Measurements from ENCODE around the gene UGT8. TPM values are rescaled to one million over a fixed set of nuclear protein-coding genes. Genes with fewer than 3 reads are reported as not detected.

Gene UGT8
- total RNA-seq, 1 experiment from 2014 or later, result 23.1 TPM

- Mint-ChIP-seq H3K4me3 (ENCODE audit: low read depth, unreplicated experiment) (no peak overlapping the region), H3K27ac (ENCODE audit: unreplicated experiment) (no peak overlapping the region), H3K4me1 (ENCODE audit: low read depth, unreplicated experiment) (no peaks in the 10 kb centered on the region), H3K36me3 (ENCODE audit: insufficient read depth, unreplicated experiment) (no peaks in the 10 kb centered on the region), H3K27me3 (ENCODE audit: unreplicated experiment) (no peaks in the 10 kb centered on the region), H3K9me3 (ENCODE audit: low read depth, unreplicated experiment) (no peaks in the 10 kb centered on the region)
- no TSS peak for BruUV-seq (replicated peaks)
- DNase-seq, result no peak
- CTCF ChIA-PET, result no interaction called here
- no peak for TF ChIP-seq CTCF (IDR thresholded peaks at IDR 0.05; ENCODE audit: unreplicated experiment)
- intact Hi-C loops (cut with micrococcal nuclease; ENCODE audit: unreplicated experiment), result no loop called here
These were observed 99.6 kb downstream of the UGT8 start for GRCh38 chr4:114698231-114698630.

DNA sequence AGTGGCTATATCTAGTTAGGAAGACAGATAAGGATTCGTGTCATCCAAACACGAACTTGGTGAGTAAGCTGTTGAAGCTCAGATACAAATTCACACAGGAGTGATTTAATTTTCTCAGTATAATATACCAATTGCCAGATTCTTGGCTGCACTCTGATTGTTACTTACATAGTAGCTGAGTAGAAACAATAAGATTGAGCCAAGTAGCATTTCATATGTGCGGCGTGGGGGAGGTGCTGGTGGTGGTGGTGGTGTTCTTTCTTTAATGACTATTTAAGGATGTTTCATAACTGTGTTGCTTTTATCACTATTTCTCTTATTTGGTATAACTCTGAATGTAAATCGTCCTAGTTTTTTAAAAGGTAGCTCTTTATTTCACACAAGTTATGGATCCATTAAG is 102.9 kb downstream of the UGT8 start:
- no peaks in the 10 kb centered on the region for H3K9me3 Mint-ChIP-seq (ENCODE audit: low read depth, unreplicated experiment)
- CTCF ChIA-PET, result no interaction called here
- no peaks in the 10 kb centered on the region for H3K4me1 Mint-ChIP-seq (ENCODE audit: low read depth, unreplicated experiment)
- H3K4me3 Mint-ChIP-seq (ENCODE audit: low read depth, unreplicated experiment), result no peak overlapping the region
- no peak overlapping the region for H3K27ac Mint-ChIP-seq (ENCODE audit: unreplicated experiment)
- BruUV-seq (replicated peaks), result no TSS peak
- intact Hi-C loops (cut with micrococcal nuclease; ENCODE audit: unreplicated experiment), result no loop called here
- DNase-seq, result no peak
- no peaks in the 10 kb centered on the region for H3K27me3 Mint-ChIP-seq (ENCODE audit: unreplicated experiment)
- no peak for TF ChIP-seq CTCF (IDR thresholded peaks at IDR 0.05; ENCODE audit: unreplicated experiment)
- H3K36me3 Mint-ChIP-seq (ENCODE audit: insufficient read depth, unreplicated experiment), result no peaks in the 10 kb centered on the region

DNA sequence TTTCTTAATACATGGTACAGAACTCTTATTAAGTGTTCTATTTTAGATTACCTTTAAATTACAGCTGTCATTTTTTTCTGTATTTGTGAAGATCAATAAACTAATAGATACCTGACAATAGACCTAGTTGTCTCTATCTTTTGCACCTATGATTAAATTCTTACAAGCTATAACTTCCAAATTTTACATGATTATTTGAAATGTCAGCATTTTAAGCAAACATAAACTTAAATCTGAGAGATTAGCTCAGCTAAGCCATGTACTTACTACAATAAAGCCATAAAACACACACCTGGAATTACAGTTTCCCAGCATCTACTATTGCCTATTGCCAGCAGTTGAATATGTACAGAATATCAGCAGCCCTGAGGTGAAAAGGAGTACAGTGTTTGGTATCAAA is 118.8 kb downstream of the UGT8 start:
- H3K27me3 Mint-ChIP-seq (ENCODE audit: unreplicated experiment), result no peaks in the 10 kb centered on the region
- intact Hi-C loops (cut with micrococcal nuclease; ENCODE audit: unreplicated experiment), result no loop called here
- BruUV-seq (replicated peaks), result no TSS peak
- TF ChIP-seq CTCF (IDR thresholded peaks at IDR 0.05; ENCODE audit: unreplicated experiment), result no peak
- no peak overlapping the region for H3K4me3 Mint-ChIP-seq (ENCODE audit: low read depth, unreplicated experiment)
- no peak for DNase-seq
- no peaks in the 10 kb centered on the region for H3K9me3 Mint-ChIP-seq (ENCODE audit: low read depth, unreplicated experiment)
- H3K4me1 Mint-ChIP-seq (ENCODE audit: low read depth, unreplicated experiment), result no peaks in the 10 kb centered on the region
- CTCF ChIA-PET, result no interaction called here
- no peak overlapping the region for H3K27ac Mint-ChIP-seq (ENCODE audit: unreplicated experiment)
- H3K36me3 Mint-ChIP-seq (ENCODE audit: insufficient read depth, unreplicated experiment), result no peaks in the 10 kb centered on the region

GRCh38 chr4:114725066-114725465 is 126.5 kb downstream of the UGT8 start:
- no peak overlapping the region for H3K27ac Mint-ChIP-seq (ENCODE audit: unreplicated experiment)
- CTCF ChIA-PET, result no interaction called here
- no peaks in the 10 kb centered on the region for H3K9me3 Mint-ChIP-seq (ENCODE audit: low read depth, unreplicated experiment)
- no peaks in the 10 kb centered on the region for H3K27me3 Mint-ChIP-seq (ENCODE audit: unreplicated experiment)
- no peaks in the 10 kb centered on the region for H3K36me3 Mint-ChIP-seq (ENCODE audit: insufficient read depth, unreplicated experiment)
- intact Hi-C loops (cut with micrococcal nuclease; ENCODE audit: unreplicated experiment), result no loop called here
- no peak for TF ChIP-seq CTCF (IDR thresholded peaks at IDR 0.05; ENCODE audit: unreplicated experiment)
- no peak for DNase-seq
- BruUV-seq (replicated peaks), result no TSS peak
- no peak overlapping the region for H3K4me3 Mint-ChIP-seq (ENCODE audit: low read depth, unreplicated experiment)
- H3K4me1 Mint-ChIP-seq (ENCODE audit: low read depth, unreplicated experiment), result no peaks in the 10 kb centered on the region

GRCh38 chr4:114727461-114727860 is 128.9 kb downstream of the UGT8 start:
- no peak for TF ChIP-seq CTCF (IDR thresholded peaks at IDR 0.05; ENCODE audit: unreplicated experiment)
- no TSS peak for BruUV-seq (replicated peaks)
- Mint-ChIP-seq H3K36me3 (ENCODE audit: insufficient read depth, unreplicated experiment) (no peaks in the 10 kb centered on the region), H3K4me1 (ENCODE audit: low read depth, unreplicated experiment) (no peaks in the 10 kb centered on the region), H3K9me3 (ENCODE audit: low read depth, unreplicated experiment) (no peaks in the 10 kb centered on the region), H3K4me3 (ENCODE audit: low read depth, unreplicated experiment) (no peak overlapping the region), H3K27ac (ENCODE audit: unreplicated experiment) (no peak overlapping the region), H3K27me3 (ENCODE audit: unreplicated experiment) (no peaks in the 10 kb centered on the region)
- intact Hi-C loops (cut with micrococcal nuclease; ENCODE audit: unreplicated experiment), result no loop called here
- no peak for DNase-seq
- CTCF ChIA-PET, result no interaction called here

Measured in Calu3 (cell line).